ENCODE measurements around the gene MICALL2.

Gene MICALL2

GRCh38 chr7:1483079-1483478 is 23.8 kb upstream of the MICALL2 start:
- no peaks in the 10 kb centered on the region; the same call in 1 of the 2 replicates for H4K20me1 ChIP-seq (ENCODE audit: control insufficient read depth, insufficient read depth, low read depth, low read length)
- H3K4me2 ChIP-seq (ENCODE audit: low read length) = no peak overlapping the region
- no peaks in the 10 kb centered on the region for H3K9me2 ChIP-seq (replicated peaks; ENCODE audit: control insufficient read depth, low read length)
- peaks cover 93% of the 10 kb centered on the region for H3K36me3 ChIP-seq (ENCODE audit: control insufficient read depth, low read length)
- no peak overlapping the region for H3K4me3 ChIP-seq (ENCODE audit: low read length)
- H3K4me1 ChIP-seq (ENCODE audit: control insufficient read depth, low read length) = no peaks in the 10 kb centered on the region
- H3K27me3 ChIP-seq (ENCODE audit: control insufficient read depth, low read length) = no peaks in the 10 kb centered on the region
- TF ChIP-seq CTCF (IDR thresholded peaks at IDR 0.05; ENCODE audit: low read depth, low read length, poor library complexity, severe bottlenecking) (no peak), EZH2phosphoT487 (IDR thresholded peaks at IDR 0.05; ENCODE audit: borderline replicate concordance, low read length) (no peak)
- H3K79me2 ChIP-seq (ENCODE audit: control insufficient read depth, low read length) = no peaks in the 10 kb centered on the region
- no peaks in the 10 kb centered on the region for H3K9me3 ChIP-seq (ENCODE audit: control insufficient read depth, insufficient read depth, low read length)
- H3F3A ChIP-seq (ENCODE audit: control insufficient read depth, insufficient read depth) = no peaks in the 10 kb centered on the region
- H3K27ac ChIP-seq (ENCODE audit: low read depth, low read length) = no peak overlapping the region

GRCh38 chr7:1481300-1481699 is 22.0 kb upstream of the MICALL2 start:
- no peak overlapping the region for H3K27ac ChIP-seq (ENCODE audit: low read depth, low read length)

GRCh38 chr7:1480670-1481069 is 21.4 kb upstream of the MICALL2 start:
- no peak overlapping the region for H3K27ac ChIP-seq (ENCODE audit: low read depth, low read length)
- H3F3A ChIP-seq (ENCODE audit: control insufficient read depth, insufficient read depth) = no peaks in the 10 kb centered on the region
- TF ChIP-seq CTCF (IDR thresholded peaks at IDR 0.05; ENCODE audit: low read depth, low read length, poor library complexity, severe bottlenecking) (no peak), EZH2phosphoT487 (IDR thresholded peaks at IDR 0.05; ENCODE audit: borderline replicate concordance, low read length) (no peak)
- H3K27me3 ChIP-seq (ENCODE audit: control insufficient read depth, low read length) = no peaks in the 10 kb centered on the region
- H3K4me3 ChIP-seq (ENCODE audit: low read length) = no peak overlapping the region
- no peaks in the 10 kb centered on the region for H3K79me2 ChIP-seq (ENCODE audit: control insufficient read depth, low read length)
- no peak overlapping the region for H3K4me2 ChIP-seq (ENCODE audit: low read length)
- H4K20me1 ChIP-seq (ENCODE audit: control insufficient read depth, insufficient read depth, low read depth, low read length) = no peaks in the 10 kb centered on the region; the same call in 1 of the 2 replicates
- no peaks in the 10 kb centered on the region for H3K9me2 ChIP-seq (replicated peaks; ENCODE audit: control insufficient read depth, low read length)
- H3K36me3 ChIP-seq (ENCODE audit: control insufficient read depth, low read length) = peaks cover 95% of the 10 kb centered on the region
- no peaks in the 10 kb centered on the region for H3K4me1 ChIP-seq (ENCODE audit: control insufficient read depth, low read length)
- no peaks in the 10 kb centered on the region for H3K9me3 ChIP-seq (ENCODE audit: control insufficient read depth, insufficient read depth, low read length)

More at GRCh38 chr7:1481300-1481699, 22.0 kb upstream of the MICALL2 start:
- Histone ChIP-seq H3F3A (ENCODE audit: control insufficient read depth, insufficient read depth) (no peaks in the 10 kb centered on the region), H3K4me2 (ENCODE audit: low read length) (no peak overlapping the region), H3K79me2 (ENCODE audit: control insufficient read depth, low read length) (no peaks in the 10 kb centered on the region), H3K9me3 (ENCODE audit: control insufficient read depth, insufficient read depth, low read length) (no peaks in the 10 kb centered on the region), H3K4me1 (ENCODE audit: control insufficient read depth, low read length) (no peaks in the 10 kb centered on the region), H3K4me3 (ENCODE audit: low read length) (no peak overlapping the region), H3K27me3 (ENCODE audit: control insufficient read depth, low read length) (no peaks in the 10 kb centered on the region), H3K9me2 (replicated peaks; ENCODE audit: control insufficient read depth, low read length) (no peaks in the 10 kb centered on the region), H3K36me3 (ENCODE audit: control insufficient read depth, low read length) (peaks cover 91% of the 10 kb centered on the region), H4K20me1 (ENCODE audit: control insufficient read depth, insufficient read depth, low read depth, low read length) (no peaks in the 10 kb centered on the region; the same call in 1 of the 2 replicates)
- TF ChIP-seq EZH2phosphoT487 (IDR thresholded peaks at IDR 0.05; ENCODE audit: borderline replicate concordance, low read length) = no peak
- TF ChIP-seq CTCF (IDR thresholded peaks at IDR 0.05; ENCODE audit: low read depth, low read length, poor library complexity, severe bottlenecking) = no peak
